ENCODE measurements around the gene FAM3C. TPM values are rescaled to one million over a fixed set of nuclear protein-coding genes. Genes with fewer than 3 reads are reported as not detected.

Gene FAM3C
- total and polyA plus RNA-seq, 10 of the 15 experiments (the other 5 are each of a cell fraction or from before 2014, with no cell fraction given) = 11.0 to 110 (median 27.8) TPM

GRCh38 chr7:121430558-121430957 is 34.5 kb upstream of the FAM3C start (continued):
- TF ChIP-seq CUX1 (IDR thresholded peaks at IDR 0.05; ENCODE audit: insufficient replicate concordance, low read depth, low read length) = no peak
- TF ChIP-seq ETV6 (conservative IDR thresholded peaks at IDR 0.05 in 1 of 2, IDR thresholded peaks at IDR 0.05 in 1 of 2; ENCODE audit: borderline replicate concordance in 1 of 2, low read depth in 1 of 2) = no peak
- no peak for TF ChIP-seq ZBTB4 (CRISPR knock-in tag; IDR thresholded peaks at IDR 0.05)
- no peak for TF ChIP-seq RCOR1 (conservative IDR thresholded peaks at IDR 0.05; ENCODE audit: low read depth, low read length)
- no peak for TF ChIP-seq SIX5 (IDR thresholded peaks at IDR 0.05; ENCODE audit: low read depth, low read length, severe bottlenecking)
- no peak for TF ChIP-seq JUNB (IDR thresholded peaks at IDR 0.05)
- no peak for TF ChIP-seq ZNF622 (IDR thresholded peaks at IDR 0.05)
- no peak for TF ChIP-seq ZNF384 (IDR thresholded peaks at IDR 0.05; ENCODE audit: borderline replicate concordance, low read depth, low read length)
- TF ChIP-seq MLLT1 (IDR thresholded peaks at IDR 0.05) = no peak

Measured in GM12878 (cell line).